Suppressor macrophage treated with lipopolysaccharide for 4 hours (primary cell): Measurements from ENCODE around the gene SGPP1.
A peak's percentile ranks its signal among the peaks of the same experiment; 100 is the strongest.
"Not testable (repeated sequence)": the region's sequence is repeated elsewhere in the genome, so short reads cannot be mapped to it uniquely, and the experiment has no call there.

ENCODE experiments used
- DNase-seq: peaks from one replicate; pipeline ENCODE4 v3.0.0-alpha.2; 2020

Gene SGPP1

DNA sequence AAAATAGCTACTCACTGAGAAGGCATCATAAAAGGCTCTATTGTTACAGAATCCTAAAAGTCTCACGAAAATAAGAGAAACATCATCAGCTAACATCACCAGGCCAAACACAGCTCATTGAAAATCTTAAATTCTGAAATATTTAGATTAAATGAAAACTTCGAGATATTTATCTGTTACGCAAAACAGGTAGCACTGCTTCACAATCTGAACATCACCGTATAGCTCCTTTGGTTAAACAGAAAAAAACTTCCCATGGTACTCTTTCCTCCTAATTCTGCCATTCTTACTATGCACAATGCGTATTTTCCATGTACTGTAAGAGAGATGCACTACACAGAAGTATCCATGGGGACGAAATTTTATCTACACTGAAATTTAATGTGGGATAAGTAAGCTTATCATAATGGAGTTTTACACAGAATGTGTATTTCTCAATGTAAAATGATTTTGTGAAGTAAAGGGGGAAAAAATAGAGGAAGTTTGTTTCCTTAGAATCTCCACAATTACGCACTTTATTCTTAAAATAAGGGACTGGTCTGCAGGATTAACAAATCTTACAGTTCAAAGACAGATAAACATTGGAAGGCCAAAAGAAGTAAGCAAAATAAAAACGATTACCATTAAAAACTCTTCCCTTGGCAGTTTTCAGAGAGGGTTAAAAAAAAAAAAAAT lies 1.9 kb downstream of the SGPP1 start:
- peak; percentile 21 for DNase-seq

GRCh38 chr14:63717702-63718101 lies 10.2 kb downstream of the SGPP1 start:
- peak; percentile 28 for DNase-seq

DNA sequence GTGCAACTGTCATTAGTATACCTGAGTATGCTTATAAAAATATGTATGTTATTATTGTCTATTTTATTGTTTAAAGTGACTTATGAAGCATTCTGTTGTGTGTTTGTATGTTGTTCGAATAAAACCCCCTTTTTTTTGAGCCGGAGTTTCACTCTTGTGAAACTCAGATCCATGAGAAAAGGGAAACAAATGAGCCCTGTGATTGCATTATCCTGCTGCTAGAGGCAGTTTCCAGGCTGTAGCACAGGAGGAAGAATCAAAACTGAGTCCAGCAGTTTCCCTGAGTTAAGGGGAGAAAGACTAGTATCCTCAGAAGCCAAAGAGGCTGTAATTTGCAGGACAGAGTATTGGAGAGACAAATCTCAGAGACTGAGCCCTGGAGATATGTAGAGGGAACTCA lies 12.5 kb downstream of the SGPP1 start:
- DNase-seq: peak; percentile 13

GRCh38 chr14:63713764-63714163 lies 14.1 kb downstream of the SGPP1 start:
- no peak for DNase-seq

GRCh38 chr14:63713058-63713457 lies 14.8 kb downstream of the SGPP1 start:
- DNase-seq: no peak

- no peak for DNase-seq
Observed at GRCh38 chr14:63712123-63712522, 15.7 kb downstream of the SGPP1 start.

- DNase-seq: no peak
Observed at GRCh38 chr14:63710497-63710896, 17.4 kb downstream of the SGPP1 start.

GRCh38 chr14:63709589-63709988 lies 18.3 kb downstream of the SGPP1 start:
- no peak for DNase-seq

- no peak for DNase-seq
Observed at GRCh38 chr14:63707216-63707615, 20.6 kb downstream of the SGPP1 start.

DNA sequence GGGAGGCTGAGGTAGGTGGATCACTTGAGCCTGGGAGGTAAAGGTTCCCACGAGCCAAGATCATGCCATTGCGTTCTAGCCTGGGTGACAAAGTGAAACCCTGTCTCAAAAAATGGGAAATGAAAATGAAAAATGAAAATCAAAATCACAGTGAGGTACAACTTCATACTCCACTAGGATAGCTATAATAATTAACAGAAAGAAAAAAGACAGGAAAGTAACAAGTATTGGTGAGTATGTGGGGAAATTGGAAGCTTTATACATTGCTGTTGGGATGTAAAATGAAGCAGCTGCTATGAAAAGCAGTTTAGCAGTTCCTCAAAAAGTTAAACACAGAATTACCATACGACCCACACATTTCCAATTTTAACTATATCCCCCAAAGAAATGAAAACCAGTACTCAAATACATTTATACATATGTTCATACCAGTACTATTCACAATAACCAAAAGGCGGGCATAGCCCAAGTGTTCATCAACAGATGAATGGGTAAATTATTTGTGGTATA lies 22.2 kb downstream of the SGPP1 start:
- peak; percentile 35 for DNase-seq

GRCh38 chr14:63702530-63702929 lies 25.3 kb downstream of the SGPP1 start:
- DNase-seq: not testable (repeated sequence)

DNA sequence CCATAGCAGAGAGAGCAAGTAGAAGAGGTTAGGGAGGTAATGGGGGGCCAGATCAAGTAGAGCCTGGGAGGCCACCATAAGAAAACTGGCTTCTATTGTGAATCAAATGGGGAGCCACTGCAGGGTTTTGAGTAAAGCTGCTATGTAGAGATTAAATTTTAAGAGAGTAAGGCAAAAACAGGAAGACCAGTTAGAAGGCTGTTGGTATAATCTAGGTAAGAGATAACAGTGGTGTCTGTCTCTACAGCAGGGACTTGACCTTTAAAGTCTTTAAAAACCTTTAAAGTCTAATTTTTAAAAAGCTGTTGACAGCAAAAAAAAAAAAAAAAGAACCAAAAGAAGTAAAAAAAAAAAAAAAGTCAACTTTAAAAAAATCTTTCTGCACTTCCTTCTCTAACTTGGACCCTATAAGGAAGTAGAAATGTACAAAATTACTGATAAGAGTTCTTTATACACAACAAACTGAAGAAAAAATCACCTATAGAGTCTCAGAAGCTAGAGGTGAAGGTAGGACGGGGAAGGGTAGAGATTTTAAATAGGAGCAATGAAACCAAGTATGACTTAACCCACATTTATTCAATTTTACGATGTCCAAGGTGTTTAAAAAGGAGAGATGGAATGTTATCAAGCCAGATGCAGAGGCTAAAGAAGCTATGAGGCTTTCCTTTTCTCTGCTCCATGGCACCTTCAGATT lies 26.1 kb downstream of the SGPP1 start:
- no peak for DNase-seq

- no peak for DNase-seq
Observed at GRCh38 chr14:63692310-63693020, 35.4 kb downstream of the SGPP1 start.

- no peak for DNase-seq
Observed at GRCh38 chr14:63689132-63689531, 38.7 kb downstream of the SGPP1 start.

DNA sequence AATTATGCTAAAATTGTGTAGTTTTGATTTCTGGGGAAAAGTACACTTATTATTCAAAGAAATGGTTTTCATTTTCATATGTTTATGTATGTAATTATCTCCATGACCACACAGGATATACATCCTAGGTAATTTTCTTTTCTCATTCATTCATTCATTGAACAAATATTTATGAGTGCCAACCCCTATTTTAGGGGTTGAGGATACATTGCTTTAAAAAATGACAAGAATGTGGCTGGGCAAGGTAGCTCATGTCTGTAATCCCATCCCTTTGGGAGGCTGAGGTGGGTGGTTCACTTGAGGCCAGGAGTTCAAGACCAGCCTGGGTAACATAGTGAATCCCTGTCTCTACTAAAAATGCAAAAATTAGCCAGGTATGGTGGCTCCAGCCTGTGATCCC lies 40.9 kb downstream of the SGPP1 start:
- DNase-seq: no peak

DNA sequence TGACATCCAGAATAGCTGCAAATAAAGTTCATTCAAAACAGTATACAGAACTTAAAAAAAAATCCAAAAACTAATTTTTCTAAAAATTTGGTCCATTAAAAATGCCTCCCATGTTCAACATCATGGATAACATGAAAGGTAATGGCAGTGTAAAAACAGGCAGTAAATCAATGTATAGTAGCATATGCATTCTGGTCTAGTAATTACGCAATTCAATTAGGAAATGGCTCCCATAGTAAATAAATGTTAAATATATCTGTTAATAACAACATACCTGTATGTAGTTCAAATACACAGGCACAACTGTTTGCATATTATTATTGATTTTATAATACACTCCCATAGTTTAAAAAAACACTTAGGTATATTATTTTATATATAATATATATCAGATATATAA lies 42.5 kb downstream of the SGPP1 start:
- DNase-seq: no peak

DNA sequence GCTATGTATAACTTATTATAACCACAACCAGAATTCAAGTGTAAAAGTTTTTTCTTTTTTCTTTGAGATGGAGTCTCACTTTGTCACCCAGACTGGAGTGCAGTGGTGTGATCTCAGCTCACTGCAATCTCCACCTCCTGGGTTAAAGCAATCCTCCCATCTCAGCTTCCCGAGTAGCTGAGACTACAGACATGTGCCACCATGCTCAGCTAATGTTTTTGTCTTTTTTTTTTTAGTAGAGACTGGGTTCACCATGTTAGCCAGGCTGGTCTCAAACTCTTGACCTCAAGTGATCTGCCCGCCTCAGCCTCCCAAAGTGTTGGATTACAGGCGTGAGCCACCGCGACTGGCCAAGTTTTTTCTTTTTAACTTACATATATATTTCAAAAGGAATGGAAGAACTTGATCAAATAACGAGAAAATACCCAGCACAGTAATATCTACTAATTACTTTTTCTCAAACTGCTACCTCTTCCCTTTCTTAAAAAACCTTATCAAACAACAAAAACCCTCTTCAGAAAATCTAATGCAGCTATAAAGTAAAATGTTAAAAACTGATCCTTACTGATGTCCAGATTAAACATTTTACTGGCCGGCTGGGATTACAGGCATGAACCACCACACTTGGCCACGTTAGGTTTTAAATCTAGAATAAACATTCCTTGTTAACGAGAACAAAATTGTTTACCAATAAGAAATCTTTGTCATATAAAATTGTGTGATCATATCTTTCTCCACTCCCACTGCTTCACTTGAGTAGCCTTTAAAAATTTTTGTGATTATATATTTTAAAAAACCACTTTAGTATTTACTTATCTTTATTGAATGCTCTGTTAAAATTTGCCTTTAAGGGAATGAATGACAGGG lies 44.9 kb downstream of the SGPP1 start:
- no peak for DNase-seq

DNA sequence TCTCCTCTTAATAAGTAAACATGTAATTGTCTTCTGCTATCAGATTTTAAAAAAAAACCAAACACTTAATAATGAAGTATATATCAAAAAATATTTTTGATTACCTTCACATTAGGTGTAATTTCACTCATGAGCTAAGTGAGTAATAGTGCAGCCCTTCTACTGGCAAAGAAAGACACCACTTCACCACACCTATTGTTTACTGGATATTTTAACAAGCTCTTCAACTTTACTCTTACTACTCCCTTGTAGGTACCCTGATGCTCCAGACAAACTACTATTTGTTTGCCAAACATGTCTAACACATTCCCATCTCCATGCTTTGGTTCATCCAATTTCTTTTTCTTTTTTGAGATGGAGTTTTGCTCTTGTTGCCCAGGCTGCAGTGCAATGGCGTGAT lies 49.3 kb downstream of the SGPP1 start:
- DNase-seq: no peak

DNA sequence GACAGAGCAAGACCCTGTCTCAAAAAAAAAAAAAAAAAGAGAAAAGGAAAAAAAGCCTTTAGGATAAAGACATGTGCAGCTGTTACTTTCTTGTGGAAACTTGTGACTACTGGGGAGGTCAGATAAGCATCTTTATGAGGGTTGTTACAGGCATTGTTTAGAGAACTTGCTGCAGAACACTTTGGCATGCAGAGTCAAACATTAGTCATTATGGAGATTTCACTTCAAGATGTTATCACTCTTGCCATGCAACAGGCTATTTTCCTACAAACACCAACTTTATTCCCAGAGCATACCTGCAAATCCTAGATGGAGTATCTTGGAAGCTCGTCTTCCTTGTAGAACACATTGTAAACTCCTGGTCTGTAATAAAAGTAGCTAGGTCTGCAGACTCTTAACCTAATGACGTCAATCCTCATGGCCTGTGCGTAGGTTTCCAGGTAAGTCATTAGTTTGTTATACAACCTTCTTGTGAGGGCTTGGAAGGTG lies 49.9 kb downstream of the SGPP1 start:
- no peak for DNase-seq

- no peak for DNase-seq
Observed at GRCh38 chr14:63676615-63677014, 51.2 kb downstream of the SGPP1 start.

GRCh38 chr14:63673886-63674497 lies 53.9 kb downstream of the SGPP1 start:
- no peak for DNase-seq

DNA sequence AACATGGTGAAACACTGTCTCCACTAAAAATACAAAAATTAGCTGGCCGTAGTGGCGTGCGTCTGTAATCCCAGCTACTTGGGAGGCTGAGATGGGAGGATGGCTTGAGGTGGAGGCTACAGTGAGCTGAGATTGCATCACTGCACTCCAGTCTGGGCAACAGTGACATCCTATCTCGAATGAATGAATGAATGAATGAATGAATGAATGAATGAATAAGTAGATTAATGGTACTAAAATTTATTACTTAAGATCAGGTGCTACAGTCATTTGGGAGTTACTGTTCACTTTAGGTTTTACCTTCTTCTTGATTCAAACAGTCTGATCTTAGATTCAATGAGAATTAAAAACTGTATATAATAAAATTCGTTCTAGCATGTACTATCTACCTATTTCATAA lies 54.6 kb downstream of the SGPP1 start:
- DNase-seq: no peak
